Spinal cord (tissue), 10 donors: ENCODE results near the gene CCN5. TPM values are rescaled to one million over a fixed set of nuclear protein-coding genes. Genes with fewer than 3 reads are reported as not detected.

Experiments
- DNase-seq, 6 donors: peaks; one replicate each; pipeline versions ENCODE4 v3.0.0 to v3.0.0-alpha.2; 2013 to 2015; ENCODE audit warnings: low spot score in 6 of 6, low read depth in 4 of 6
- H3K27ac ChIP-seq: one replicate; pipeline ENCODE4 v1.5.1; 2013; ENCODE audit warnings: low read depth, low read length, control low read depth
- H3K27me3 ChIP-seq: one replicate; pipeline ENCODE4 v1.6.1; 2013; ENCODE audit warnings: low read length; ENCODE audit not compliant: control insufficient read depth, insufficient read depth
- H3K36me3 ChIP-seq: one replicate; pipeline ENCODE4 v1.6.1; 2013; ENCODE audit warnings: low read length; ENCODE audit not compliant: control insufficient read depth, insufficient read depth
- H3K4me1 ChIP-seq: one replicate; pipeline ENCODE4 v1.6.1; 2013; ENCODE audit warnings: low read length; ENCODE audit not compliant: control insufficient read depth, insufficient read depth
- H3K4me3 ChIP-seq: one replicate; pipeline ENCODE4 v1.5.1; 2013; ENCODE audit warnings: low read depth, low read length, control low read depth
- H3K9me3 ChIP-seq: one replicate; pipeline ENCODE4 v1.6.1; 2013; ENCODE audit warnings: low read length; ENCODE audit not compliant: control insufficient read depth, insufficient read depth
- WGBS: methylation state at CpG from one replicate; pipeline ENCODE4 v1.1.5; 2013; ENCODE audit warnings: missing lambda C conversion rate; ENCODE audit not compliant: insufficient coverage; 5-methylcytosine and 5-hydroxymethylcytosine counted together
- polyA plus RNA-seq, 2 donors: library from polyadenylated mRNA; unstranded; fragments of 120-200 nt; gene quantifications; one replicate each; pipeline ENCODE4 v1.2.1, GENCODE V29; 2013; ENCODE audit not compliant: insufficient read length in 2 of 2
- total RNA-seq, 2 donors: library from RNA; depleted of rRNA in 1 of 2; stranded (reverse); fragments of 120-200 nt in 1 of 2; fragments of >200 nt in 1 of 2; gene quantifications; one replicate each; pipeline versions ENCODE4 v1.2.3 to v1.2.4, GENCODE V29; 2013 to 2014
- donor health status: healthy.

CCN5 gene
- total and polyA plus RNA-seq, 4 donors = 0.17 to 0.50 (median 0.26) TPM

DNA sequence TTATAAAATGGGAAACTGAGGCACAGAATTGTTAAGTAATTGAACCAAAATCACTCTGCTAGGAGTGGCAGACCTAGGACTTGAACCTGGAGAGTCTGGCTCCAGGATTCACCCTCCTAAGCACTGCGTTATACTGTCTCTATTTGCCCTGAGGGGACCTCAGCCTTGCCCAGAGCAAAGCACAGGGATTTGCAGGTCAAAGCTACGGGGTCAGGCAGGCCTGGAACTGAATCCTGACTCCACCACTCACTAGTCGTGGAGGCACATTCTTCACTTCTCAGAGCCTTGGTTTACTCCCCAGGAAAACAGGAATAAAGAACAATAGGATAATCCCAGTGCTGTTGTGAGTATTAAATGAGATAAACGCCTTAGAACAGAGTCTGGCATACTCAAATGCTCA, 49.9 kb downstream of the CCN5 start:
- no peaks in the 10 kb centered on the region for H3K9me3 ChIP-seq
- H3K27me3 ChIP-seq = no peaks in the 10 kb centered on the region
- DNase-seq = no peak
- H3K27ac ChIP-seq = no peak overlapping the region
- H3K36me3 ChIP-seq = peaks cover 10% of the 10 kb centered on the region
- peaks cover 28% of the 10 kb centered on the region for H3K4me1 ChIP-seq
- WGBS = 73% methylated on average over 2 of the region's 4 CpGs
- no peak overlapping the region for H3K4me3 ChIP-seq

DNA sequence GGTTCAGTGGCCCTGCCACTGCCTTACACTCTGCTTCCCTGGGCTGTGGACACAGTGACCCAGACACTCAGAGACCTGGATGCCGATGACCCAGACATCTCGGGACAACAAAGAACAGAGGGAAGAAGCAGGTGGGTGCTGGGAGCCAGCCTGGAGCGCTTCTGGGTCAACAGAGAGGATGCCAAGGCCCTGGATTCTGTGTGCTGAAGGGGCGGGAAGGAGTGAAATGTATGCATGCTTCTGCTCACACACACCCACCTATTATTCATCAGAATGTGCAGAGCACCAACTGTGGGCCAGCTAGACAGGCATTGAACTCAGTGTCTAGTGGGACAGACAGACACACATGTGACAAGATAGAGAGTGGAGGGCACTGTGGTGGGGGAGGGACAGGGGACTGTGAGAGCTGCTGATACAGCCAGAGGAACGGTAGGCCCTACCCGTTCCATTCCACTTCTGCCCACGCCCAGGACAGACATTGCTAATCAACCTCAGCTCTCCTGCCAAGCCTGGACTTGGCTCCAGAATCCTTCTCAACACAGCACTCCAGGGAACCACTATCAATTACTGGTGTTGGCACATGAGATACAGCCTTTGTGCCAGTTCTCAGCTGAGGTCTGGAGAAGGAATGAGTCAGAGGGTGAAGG, 50.7 kb downstream of the CCN5 start:
- WGBS = 50% methylated on average over 5 of the region's 7 CpGs
- peaks cover 28% of the 10 kb centered on the region for H3K4me1 ChIP-seq
- no peak overlapping the region for H3K4me3 ChIP-seq
- peaks cover 11% of the 10 kb centered on the region for H3K36me3 ChIP-seq
- H3K27me3 ChIP-seq = no peaks in the 10 kb centered on the region
- no peaks in the 10 kb centered on the region for H3K9me3 ChIP-seq
- DNase-seq = peak in 2 of 6 donors; percentile 21 to 30
- no peak overlapping the region for H3K27ac ChIP-seq

GRCh38 chr20:44768256-44768655, 53.1 kb downstream of the CCN5 start:
- no peaks in the 10 kb centered on the region for H3K9me3 ChIP-seq
- H3K27me3 ChIP-seq = no peaks in the 10 kb centered on the region
- H3K36me3 ChIP-seq = peaks cover 19% of the 10 kb centered on the region
- no peak overlapping the region for H3K27ac ChIP-seq
- DNase-seq = peak in 1 of 6 donors; percentile 35
- 68% methylated on average over 8 of the region's 8 CpGs for WGBS
- peaks cover 12% of the 10 kb centered on the region for H3K4me1 ChIP-seq
- H3K4me3 ChIP-seq = no peak overlapping the region

GRCh38 chr20:44768854-44769480, 53.8 kb downstream of the CCN5 start:
- Histone ChIP-seq H3K27ac (no peak overlapping the region), H3K36me3 (peaks cover 19% of the 10 kb centered on the region), H3K4me3 (no peak overlapping the region), H3K4me1 (peaks cover 11% of the 10 kb centered on the region), H3K9me3 (no peaks in the 10 kb centered on the region), H3K27me3 (no peaks in the 10 kb centered on the region)
- 72% methylated on average over 5 of the region's 5 CpGs for WGBS
- no peak for DNase-seq

- Histone ChIP-seq H3K27me3 (no peaks in the 10 kb centered on the region), H3K36me3 (peaks cover 19% of the 10 kb centered on the region), H3K4me3 (no peak overlapping the region), H3K27ac (no peak overlapping the region), H3K4me1 (peaks cover 11% of the 10 kb centered on the region), H3K9me3 (no peaks in the 10 kb centered on the region)
- DNase-seq = no peak
- no CpG with 5 or more reads among the region's 5 CpGs for WGBS
Observed at GRCh38 chr20:44769481-44769863, 54.3 kb downstream of the CCN5 start.

DNA sequence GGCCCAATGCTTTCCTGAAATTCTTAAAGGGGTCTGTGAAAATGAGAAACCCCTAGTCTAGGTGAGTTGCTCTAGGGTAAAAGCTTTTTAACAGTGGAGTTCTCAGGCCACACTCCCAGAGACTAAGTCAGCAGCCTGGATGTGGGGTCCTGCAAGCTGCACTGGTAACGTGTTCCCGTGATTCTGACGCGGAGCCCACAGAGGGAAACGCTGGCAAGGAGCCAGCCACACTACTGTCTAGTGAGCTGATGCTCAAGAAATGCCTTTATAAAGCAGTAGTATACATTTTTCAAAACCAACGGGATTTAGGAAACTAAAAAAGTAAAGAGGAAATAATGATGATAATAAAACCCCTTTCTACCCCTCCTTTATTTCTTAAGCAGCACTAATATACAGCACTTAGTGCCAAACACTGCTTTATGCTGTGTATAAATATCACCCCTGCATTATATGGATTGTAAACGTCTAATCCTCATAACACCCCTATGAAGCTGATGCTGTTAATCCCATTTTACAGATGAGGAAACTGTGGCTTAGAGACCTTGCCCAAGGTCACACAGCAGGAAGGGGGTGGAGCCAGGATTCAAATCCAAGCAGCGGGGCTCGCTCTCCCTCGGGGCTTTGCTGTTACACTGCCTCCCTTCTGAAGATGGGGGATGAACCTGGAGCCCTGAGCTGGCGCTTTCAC, 55.5 kb downstream of the CCN5 start:
- Histone ChIP-seq H3K27ac (no peak overlapping the region), H3K4me1 (peaks cover 11% of the 10 kb centered on the region), H3K27me3 (no peaks in the 10 kb centered on the region), H3K9me3 (no peaks in the 10 kb centered on the region), H3K36me3 (peaks cover 19% of the 10 kb centered on the region), H3K4me3 (no peak overlapping the region)
- DNase-seq = peak in 2 of 6 donors; percentile 34 to 66
- WGBS = 64% methylated on average over 4 of the region's 11 CpGs

GRCh38 chr20:44771172-44771535, 56.0 kb downstream of the CCN5 start:
- Histone ChIP-seq H3K27ac (no peak overlapping the region), H3K27me3 (no peaks in the 10 kb centered on the region), H3K4me3 (no peak overlapping the region), H3K36me3 (peaks cover 19% of the 10 kb centered on the region), H3K4me1 (peaks cover 11% of the 10 kb centered on the region), H3K9me3 (no peaks in the 10 kb centered on the region)
- DNase-seq = no peak
- 90% methylated on average over 5 of the region's 8 CpGs for WGBS

GRCh38 chr20:44772636-44773035, 57.5 kb downstream of the CCN5 start:
- H3K4me3 ChIP-seq = no peak overlapping the region
- H3K9me3 ChIP-seq = no peaks in the 10 kb centered on the region
- no peaks in the 10 kb centered on the region for H3K27me3 ChIP-seq
- H3K36me3 ChIP-seq = peaks cover 19% of the 10 kb centered on the region
- no peak overlapping the region for H3K27ac ChIP-seq
- DNase-seq = no peak
- 83% methylated on average over 7 of the region's 8 CpGs for WGBS
- H3K4me1 ChIP-seq = peaks cover 11% of the 10 kb centered on the region

- no peaks in the 10 kb centered on the region for H3K9me3 ChIP-seq
- H3K27me3 ChIP-seq = no peaks in the 10 kb centered on the region
- no peak overlapping the region for H3K4me3 ChIP-seq
- peaks cover 17% of the 10 kb centered on the region for H3K36me3 ChIP-seq
- peaks cover 7% of the 10 kb centered on the region for H3K4me1 ChIP-seq
- 62% methylated on average over 8 of the region's 10 CpGs for WGBS
- no peak for DNase-seq
- H3K27ac ChIP-seq = no peak overlapping the region
Observed at GRCh38 chr20:44773070-44773829, 58.1 kb downstream of the CCN5 start.
